ENCODE measurements around the gene LINC00305.

LINC00305 gene

DNA sequence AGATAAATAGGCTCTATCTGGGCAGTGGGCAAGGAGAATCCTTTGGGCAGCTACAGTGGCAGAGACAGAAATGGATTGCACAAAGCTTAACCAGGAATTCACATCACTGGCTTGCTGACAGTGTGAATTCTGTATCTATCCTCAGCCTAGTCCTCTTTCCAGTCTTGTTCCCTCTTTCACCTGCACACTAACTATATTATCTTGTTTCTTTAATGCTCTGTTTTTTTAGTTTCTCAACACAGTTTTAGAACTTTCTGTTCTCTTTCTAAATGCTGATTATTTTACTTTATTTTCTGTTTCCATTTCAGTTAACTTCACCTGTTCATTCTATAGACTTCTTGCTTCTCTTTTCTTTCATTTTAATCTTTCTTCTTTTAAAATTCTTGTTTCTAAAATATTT, 66.4 kb downstream of the LINC00305 start:
- TF ChIP-seq RAD21 (IDR thresholded peaks at IDR 0.05; ENCODE audit: low read depth) (no peak), TCF12 (IDR thresholded peaks at IDR 0.05; ENCODE audit: low read depth) (no peak), CREB1 (IDR thresholded peaks at IDR 0.05; ENCODE audit: low read depth) (no peak), FOXM1 (IDR thresholded peaks at IDR 0.05; ENCODE audit: borderline replicate concordance, low read depth) (no peak), CEBPB (IDR thresholded peaks at IDR 0.05) (no peak), TAF1 (IDR thresholded peaks at IDR 0.05; ENCODE audit: low read depth) (no peak), EGR1 (IDR thresholded peaks at IDR 0.05) (no peak), NFIC (IDR thresholded peaks at IDR 0.05) (no peak), ZBTB7A (IDR thresholded peaks at IDR 0.05; ENCODE audit: low read depth) (no peak), TEAD4 (IDR thresholded peaks at IDR 0.05) (no peak), EP300 (IDR thresholded peaks at IDR 0.05; ENCODE audit: borderline replicate concordance) (no peak), YY1 (IDR thresholded peaks at IDR 0.05; ENCODE audit: low read depth) (no peak)
- TF ChIP-seq, protein P1, sequence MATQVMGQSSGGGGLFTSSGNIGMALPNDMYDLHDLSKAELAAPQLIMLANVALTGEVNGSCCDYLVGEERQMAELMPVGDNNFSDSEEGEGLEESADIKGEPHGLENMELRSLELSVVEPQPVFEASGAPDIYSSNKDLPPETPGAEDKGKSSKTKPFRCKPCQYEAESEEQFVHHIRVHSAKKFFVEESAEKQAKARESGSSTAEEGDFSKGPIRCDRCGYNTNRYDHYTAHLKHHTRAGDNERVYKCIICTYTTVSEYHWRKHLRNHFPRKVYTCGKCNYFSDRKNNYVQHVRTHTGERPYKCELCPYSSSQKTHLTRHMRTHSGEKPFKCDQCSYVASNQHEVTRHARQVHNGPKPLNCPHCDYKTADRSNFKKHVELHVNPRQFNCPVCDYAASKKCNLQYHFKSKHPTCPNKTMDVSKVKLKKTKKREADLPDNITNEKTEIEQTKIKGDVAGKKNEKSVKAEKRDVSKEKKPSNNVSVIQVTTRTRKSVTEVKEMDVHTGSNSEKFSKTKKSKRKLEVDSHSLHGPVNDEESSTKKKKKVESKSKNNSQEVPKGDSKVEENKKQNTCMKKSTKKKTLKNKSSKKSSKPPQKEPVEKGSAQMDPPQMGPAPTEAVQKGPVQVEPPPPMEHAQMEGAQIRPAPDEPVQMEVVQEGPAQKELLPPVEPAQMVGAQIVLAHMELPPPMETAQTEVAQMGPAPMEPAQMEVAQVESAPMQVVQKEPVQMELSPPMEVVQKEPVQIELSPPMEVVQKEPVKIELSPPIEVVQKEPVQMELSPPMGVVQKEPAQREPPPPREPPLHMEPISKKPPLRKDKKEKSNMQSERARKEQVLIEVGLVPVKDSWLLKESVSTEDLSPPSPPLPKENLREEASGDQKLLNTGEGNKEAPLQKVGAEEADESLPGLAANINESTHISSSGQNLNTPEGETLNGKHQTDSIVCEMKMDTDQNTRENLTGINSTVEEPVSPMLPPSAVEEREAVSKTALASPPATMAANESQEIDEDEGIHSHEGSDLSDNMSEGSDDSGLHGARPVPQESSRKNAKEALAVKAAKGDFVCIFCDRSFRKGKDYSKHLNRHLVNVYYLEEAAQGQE (IDR thresholded peaks at IDR 0.05; ENCODE audit: low read depth): no peak
- TF ChIP-seq, protein P2, sequence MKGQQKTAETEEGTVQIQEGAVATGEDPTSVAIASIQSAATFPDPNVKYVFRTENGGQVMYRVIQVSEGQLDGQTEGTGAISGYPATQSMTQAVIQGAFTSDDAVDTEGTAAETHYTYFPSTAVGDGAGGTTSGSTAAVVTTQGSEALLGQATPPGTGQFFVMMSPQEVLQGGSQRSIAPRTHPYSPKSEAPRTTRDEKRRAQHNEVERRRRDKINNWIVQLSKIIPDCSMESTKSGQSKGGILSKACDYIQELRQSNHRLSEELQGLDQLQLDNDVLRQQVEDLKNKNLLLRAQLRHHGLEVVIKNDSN (IDR thresholded peaks at IDR 0.05): no peak
- TF ChIP-seq, protein P3, sequence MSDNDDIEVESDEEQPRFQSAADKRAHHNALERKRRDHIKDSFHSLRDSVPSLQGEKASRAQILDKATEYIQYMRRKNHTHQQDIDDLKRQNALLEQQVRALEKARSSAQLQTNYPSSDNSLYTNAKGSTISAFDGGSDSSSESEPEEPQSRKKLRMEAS (IDR thresholded peaks at IDR 0.05): no peak

DNA sequence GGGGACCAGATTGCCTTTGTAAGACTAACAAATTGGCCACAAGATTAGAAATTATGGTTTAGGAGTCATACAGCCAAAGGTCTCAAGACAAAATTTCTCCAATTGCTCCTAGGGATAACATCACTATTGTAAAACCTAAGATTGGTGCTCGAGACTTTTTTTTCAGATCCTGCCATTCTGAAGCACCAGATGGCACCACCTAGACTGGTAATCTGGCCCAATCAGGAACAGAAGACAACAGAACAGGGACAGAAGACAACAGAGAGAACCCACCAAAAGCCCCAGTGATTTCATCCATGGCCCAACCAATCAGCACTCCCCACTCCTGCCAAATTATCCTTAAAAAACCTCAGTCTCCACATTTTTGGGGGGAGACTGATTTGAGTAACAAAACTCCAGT, 66.8 kb downstream of the LINC00305 start:
- no peak for TF ChIP-seq TAF1 (IDR thresholded peaks at IDR 0.05; ENCODE audit: low read depth)
- no peak for TF ChIP-seq FOXM1 (IDR thresholded peaks at IDR 0.05; ENCODE audit: borderline replicate concordance, low read depth)
- TF ChIP-seq YY1 (IDR thresholded peaks at IDR 0.05; ENCODE audit: low read depth): no peak
- TF ChIP-seq ZBTB7A (IDR thresholded peaks at IDR 0.05; ENCODE audit: low read depth): no peak
- TF ChIP-seq NFIC (IDR thresholded peaks at IDR 0.05): no peak
- TF ChIP-seq EGR1 (IDR thresholded peaks at IDR 0.05): no peak
- TF ChIP-seq, protein P2 (IDR thresholded peaks at IDR 0.05): no peak
- no peak for TF ChIP-seq CREB1 (IDR thresholded peaks at IDR 0.05; ENCODE audit: low read depth)
- TF ChIP-seq, protein P3 (IDR thresholded peaks at IDR 0.05): no peak
- TF ChIP-seq RAD21 (IDR thresholded peaks at IDR 0.05; ENCODE audit: low read depth): no peak
- TF ChIP-seq TCF12 (IDR thresholded peaks at IDR 0.05; ENCODE audit: low read depth): no peak
- TF ChIP-seq, protein P1 (IDR thresholded peaks at IDR 0.05; ENCODE audit: low read depth): no peak
- no peak for TF ChIP-seq TEAD4 (IDR thresholded peaks at IDR 0.05)
- no peak for TF ChIP-seq CEBPB (IDR thresholded peaks at IDR 0.05)
- TF ChIP-seq EP300 (IDR thresholded peaks at IDR 0.05; ENCODE audit: borderline replicate concordance): no peak

DNA sequence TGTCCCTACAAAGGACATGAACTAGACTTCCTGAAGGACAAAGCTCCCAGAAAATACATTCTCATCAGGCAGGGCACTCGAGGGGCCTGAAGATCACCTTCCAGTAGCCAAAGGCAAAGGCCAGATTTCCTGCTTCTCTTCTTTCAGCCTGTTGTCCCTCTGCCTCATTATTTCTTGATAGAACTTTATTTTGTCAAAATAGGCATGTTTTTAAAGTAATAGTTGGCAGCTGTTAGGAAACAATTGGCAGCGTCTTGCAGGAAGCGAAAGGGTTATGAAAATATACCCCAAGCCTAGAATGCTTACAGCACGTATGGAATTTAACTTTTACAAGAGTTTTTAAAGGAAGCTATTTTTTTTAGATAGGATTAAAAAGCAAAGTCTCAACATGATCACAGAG, 74.9 kb downstream of the LINC00305 start:
- TF ChIP-seq TEAD4 (IDR thresholded peaks at IDR 0.05) (no peak), YY1 (IDR thresholded peaks at IDR 0.05; ENCODE audit: low read depth) (no peak)

DNA sequence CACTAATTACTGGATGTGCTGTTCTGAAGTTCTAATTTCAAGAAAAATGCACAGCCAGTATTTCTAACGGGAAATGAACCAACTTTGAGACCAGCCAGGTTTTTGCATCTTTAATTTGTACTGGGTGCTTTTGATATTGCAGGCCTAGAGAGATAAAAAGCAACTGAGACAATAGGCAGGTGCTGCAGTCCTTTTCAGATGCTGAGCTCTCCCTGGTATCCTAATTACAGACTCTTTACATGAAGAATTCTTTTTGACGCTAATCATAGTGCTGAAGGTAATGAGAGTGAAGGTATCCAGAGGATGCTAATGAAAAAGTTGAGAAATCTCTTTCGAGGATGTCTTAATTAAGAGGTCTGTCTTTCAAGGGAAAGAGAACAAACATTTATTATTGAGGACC, 93.9 kb downstream of the LINC00305 start:
- TF ChIP-seq EP300 (IDR thresholded peaks at IDR 0.05; ENCODE audit: borderline replicate concordance): no peak
- no peak for TF ChIP-seq CREB1 (IDR thresholded peaks at IDR 0.05; ENCODE audit: low read depth)
- no peak for TF ChIP-seq FOXM1 (IDR thresholded peaks at IDR 0.05; ENCODE audit: borderline replicate concordance, low read depth)
- no peak for TF ChIP-seq YY1 (IDR thresholded peaks at IDR 0.05; ENCODE audit: low read depth)
- TF ChIP-seq TCF12 (IDR thresholded peaks at IDR 0.05; ENCODE audit: low read depth): no peak
- TF ChIP-seq, protein P2 (IDR thresholded peaks at IDR 0.05): no peak
- no peak for TF ChIP-seq TAF1 (IDR thresholded peaks at IDR 0.05; ENCODE audit: low read depth)
- no peak for TF ChIP-seq EGR1 (IDR thresholded peaks at IDR 0.05)
- no peak for TF ChIP-seq TEAD4 (IDR thresholded peaks at IDR 0.05)
- TF ChIP-seq RAD21 (IDR thresholded peaks at IDR 0.05; ENCODE audit: low read depth): no peak
- TF ChIP-seq CEBPB (IDR thresholded peaks at IDR 0.05): no peak
- no peak for TF ChIP-seq ZBTB7A (IDR thresholded peaks at IDR 0.05; ENCODE audit: low read depth)
- TF ChIP-seq, protein P3 (IDR thresholded peaks at IDR 0.05): no peak
- no peak for TF ChIP-seq NFIC (IDR thresholded peaks at IDR 0.05)
- TF ChIP-seq, protein P1 (IDR thresholded peaks at IDR 0.05; ENCODE audit: low read depth): no peak
